ENCODE results near the gene ZBED4.

The ZBED4 gene

DNA sequence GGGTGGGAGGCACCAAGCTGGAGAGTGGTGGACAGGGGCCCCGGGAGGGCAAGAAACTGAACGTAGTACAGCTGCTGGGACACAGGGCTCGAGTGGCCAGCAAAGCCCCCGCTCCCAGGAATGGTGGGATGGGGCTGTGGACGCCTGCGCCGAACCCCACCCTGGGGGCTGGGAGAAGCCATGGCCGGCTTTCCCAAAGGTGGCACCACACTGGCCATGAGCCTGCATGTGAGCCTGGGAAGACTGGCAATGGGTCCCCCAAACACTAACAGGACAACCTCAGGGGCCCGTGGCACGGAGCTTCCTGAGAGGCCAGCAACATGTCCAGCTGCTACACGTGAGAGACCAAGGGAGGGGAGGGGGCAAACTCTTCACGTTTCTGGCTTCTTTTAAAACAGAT is 60.6 kb downstream of the ZBED4 start:
- TF ChIP-seq EZH2 (optimal IDR thresholded peaks at IDR 0.05; ENCODE audit: low read depth, low read length): no peak
- no peak overlapping the region for H3K9ac ChIP-seq (ENCODE audit: low read length)
- no peak overlapping the region for H3K27ac ChIP-seq (ENCODE audit: low read length)
- no peak for DNase-seq
- H2AFZ ChIP-seq (ENCODE audit: low read length): no peak overlapping the region
- no peaks in the 10 kb centered on the region for H3K27me3 ChIP-seq (replicated peaks; ENCODE audit: insufficient read depth, low read length)
- H3K9me2 ChIP-seq (replicated peaks; ENCODE audit: insufficient read depth, low read length): no peaks in the 10 kb centered on the region
- H3K4me1 ChIP-seq (ENCODE audit: low read length): peaks cover 3% of the 10 kb centered on the region; the same call in 1 of the 2 replicates
- peaks cover 15% of the 10 kb centered on the region for H3K79me2 ChIP-seq (ENCODE audit: low read length)
- no peaks in the 10 kb centered on the region for H4K20me1 ChIP-seq (ENCODE audit: insufficient read depth, low read length)
- H3F3A ChIP-seq (ENCODE audit: insufficient read depth, low read length): no peaks in the 10 kb centered on the region
- H3K4me2 ChIP-seq (ENCODE audit: low read depth, low read length): no peak overlapping the region
- no peak overlapping the region for H3K4me3 ChIP-seq (ENCODE audit: low read length)
- H3K36me3 ChIP-seq (replicated peaks; ENCODE audit: insufficient read depth, low read length): no peaks in the 10 kb centered on the region
- no peaks in the 10 kb centered on the region for H3K9me3 ChIP-seq (replicated peaks; ENCODE audit: insufficient read depth, low read length)

DNA sequence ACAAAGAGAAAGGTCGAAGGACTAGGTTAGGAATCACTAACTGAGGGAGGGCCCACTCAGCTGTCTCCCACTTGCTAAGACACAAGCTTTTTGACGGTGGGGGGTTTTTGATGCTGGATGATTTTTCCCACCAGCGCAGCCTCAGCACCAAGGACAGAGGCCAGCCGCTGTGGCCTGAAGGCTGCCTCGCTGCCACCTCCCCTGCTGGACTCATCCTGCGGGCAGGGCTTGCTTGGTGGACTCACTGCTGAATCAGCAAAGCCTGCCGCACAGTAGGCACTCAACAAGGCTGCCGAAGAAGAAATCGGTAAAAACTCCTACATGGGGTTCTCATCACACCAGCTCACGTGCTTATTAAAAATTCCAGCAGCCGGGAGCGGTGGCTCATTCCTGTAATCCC is 62.0 kb downstream of the ZBED4 start:
- Histone ChIP-seq H3K27me3 (replicated peaks; ENCODE audit: insufficient read depth, low read length) (no peaks in the 10 kb centered on the region), H4K20me1 (ENCODE audit: insufficient read depth, low read length) (no peaks in the 10 kb centered on the region), H3K36me3 (replicated peaks; ENCODE audit: insufficient read depth, low read length) (no peaks in the 10 kb centered on the region), H2AFZ (ENCODE audit: low read length) (no peak overlapping the region), H3K27ac (ENCODE audit: low read length) (no peak overlapping the region), H3F3A (ENCODE audit: insufficient read depth, low read length) (no peaks in the 10 kb centered on the region), H3K4me3 (ENCODE audit: low read length) (no peak overlapping the region), H3K79me2 (ENCODE audit: low read length) (peaks cover 19% of the 10 kb centered on the region), H3K9me2 (replicated peaks; ENCODE audit: insufficient read depth, low read length) (no peaks in the 10 kb centered on the region), H3K9ac (ENCODE audit: low read length) (no peak overlapping the region), H3K4me2 (ENCODE audit: low read depth, low read length) (no peak overlapping the region), H3K4me1 (ENCODE audit: low read length) (peaks cover 7% of the 10 kb centered on the region; the same call in 1 of the 2 replicates), H3K9me3 (replicated peaks; ENCODE audit: insufficient read depth, low read length) (no peaks in the 10 kb centered on the region)
- DNase-seq: no peak
- TF ChIP-seq EZH2phosphoT487 (IDR thresholded peaks at IDR 0.05; ENCODE audit: low read length): no peak
- TF ChIP-seq EZH2 (optimal IDR thresholded peaks at IDR 0.05; ENCODE audit: low read depth, low read length): no peak
- TF ChIP-seq, protein P1, sequence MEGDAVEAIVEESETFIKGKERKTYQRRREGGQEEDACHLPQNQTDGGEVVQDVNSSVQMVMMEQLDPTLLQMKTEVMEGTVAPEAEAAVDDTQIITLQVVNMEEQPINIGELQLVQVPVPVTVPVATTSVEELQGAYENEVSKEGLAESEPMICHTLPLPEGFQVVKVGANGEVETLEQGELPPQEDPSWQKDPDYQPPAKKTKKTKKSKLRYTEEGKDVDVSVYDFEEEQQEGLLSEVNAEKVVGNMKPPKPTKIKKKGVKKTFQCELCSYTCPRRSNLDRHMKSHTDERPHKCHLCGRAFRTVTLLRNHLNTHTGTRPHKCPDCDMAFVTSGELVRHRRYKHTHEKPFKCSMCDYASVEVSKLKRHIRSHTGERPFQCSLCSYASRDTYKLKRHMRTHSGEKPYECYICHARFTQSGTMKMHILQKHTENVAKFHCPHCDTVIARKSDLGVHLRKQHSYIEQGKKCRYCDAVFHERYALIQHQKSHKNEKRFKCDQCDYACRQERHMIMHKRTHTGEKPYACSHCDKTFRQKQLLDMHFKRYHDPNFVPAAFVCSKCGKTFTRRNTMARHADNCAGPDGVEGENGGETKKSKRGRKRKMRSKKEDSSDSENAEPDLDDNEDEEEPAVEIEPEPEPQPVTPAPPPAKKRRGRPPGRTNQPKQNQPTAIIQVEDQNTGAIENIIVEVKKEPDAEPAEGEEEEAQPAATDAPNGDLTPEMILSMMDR (IDR thresholded peaks at IDR 0.05; ENCODE audit: low read length): no peak

DNA sequence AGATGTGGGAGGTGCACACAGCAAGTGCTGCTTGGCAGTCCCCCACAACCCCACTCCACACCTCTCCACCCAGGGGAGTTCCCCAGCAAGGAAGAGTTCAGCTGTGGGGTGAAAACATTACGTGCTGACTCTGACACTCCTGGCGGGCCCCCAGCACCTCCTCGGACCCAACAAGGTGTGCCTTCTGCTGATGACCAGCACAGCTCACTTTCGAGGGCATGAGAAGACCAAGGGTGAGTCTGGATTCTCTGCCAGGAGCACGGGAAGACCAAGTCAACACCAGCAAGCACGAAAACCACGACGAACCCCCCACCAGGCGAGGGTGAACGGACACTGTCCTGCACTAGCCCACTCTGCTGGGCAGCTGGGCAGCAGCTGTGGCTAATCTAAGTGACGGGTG is 63.2 kb downstream of the ZBED4 start:
- Histone ChIP-seq H3K9me3 (replicated peaks; ENCODE audit: insufficient read depth, low read length) (no peaks in the 10 kb centered on the region), H3K9me2 (replicated peaks; ENCODE audit: insufficient read depth, low read length) (no peaks in the 10 kb centered on the region), H3K36me3 (replicated peaks; ENCODE audit: insufficient read depth, low read length) (no peaks in the 10 kb centered on the region), H3K27ac (ENCODE audit: low read length) (no peak overlapping the region), H3K4me1 (ENCODE audit: low read length) (peaks cover 7% of the 10 kb centered on the region; the same call in 1 of the 2 replicates), H3K4me2 (ENCODE audit: low read depth, low read length) (no peak overlapping the region), H3F3A (ENCODE audit: insufficient read depth, low read length) (no peaks in the 10 kb centered on the region), H3K4me3 (ENCODE audit: low read length) (no peak overlapping the region), H4K20me1 (ENCODE audit: insufficient read depth, low read length) (no peaks in the 10 kb centered on the region), H3K27me3 (replicated peaks; ENCODE audit: insufficient read depth, low read length) (no peaks in the 10 kb centered on the region), H3K9ac (ENCODE audit: low read length) (no peak overlapping the region), H2AFZ (ENCODE audit: low read length) (no peak overlapping the region), H3K79me2 (ENCODE audit: low read length) (peaks cover 19% of the 10 kb centered on the region)
- TF ChIP-seq EZH2 (optimal IDR thresholded peaks at IDR 0.05; ENCODE audit: low read depth, low read length): no peak
- TF ChIP-seq, protein P1 (IDR thresholded peaks at IDR 0.05; ENCODE audit: low read length): no peak
- no peak for DNase-seq

DNA sequence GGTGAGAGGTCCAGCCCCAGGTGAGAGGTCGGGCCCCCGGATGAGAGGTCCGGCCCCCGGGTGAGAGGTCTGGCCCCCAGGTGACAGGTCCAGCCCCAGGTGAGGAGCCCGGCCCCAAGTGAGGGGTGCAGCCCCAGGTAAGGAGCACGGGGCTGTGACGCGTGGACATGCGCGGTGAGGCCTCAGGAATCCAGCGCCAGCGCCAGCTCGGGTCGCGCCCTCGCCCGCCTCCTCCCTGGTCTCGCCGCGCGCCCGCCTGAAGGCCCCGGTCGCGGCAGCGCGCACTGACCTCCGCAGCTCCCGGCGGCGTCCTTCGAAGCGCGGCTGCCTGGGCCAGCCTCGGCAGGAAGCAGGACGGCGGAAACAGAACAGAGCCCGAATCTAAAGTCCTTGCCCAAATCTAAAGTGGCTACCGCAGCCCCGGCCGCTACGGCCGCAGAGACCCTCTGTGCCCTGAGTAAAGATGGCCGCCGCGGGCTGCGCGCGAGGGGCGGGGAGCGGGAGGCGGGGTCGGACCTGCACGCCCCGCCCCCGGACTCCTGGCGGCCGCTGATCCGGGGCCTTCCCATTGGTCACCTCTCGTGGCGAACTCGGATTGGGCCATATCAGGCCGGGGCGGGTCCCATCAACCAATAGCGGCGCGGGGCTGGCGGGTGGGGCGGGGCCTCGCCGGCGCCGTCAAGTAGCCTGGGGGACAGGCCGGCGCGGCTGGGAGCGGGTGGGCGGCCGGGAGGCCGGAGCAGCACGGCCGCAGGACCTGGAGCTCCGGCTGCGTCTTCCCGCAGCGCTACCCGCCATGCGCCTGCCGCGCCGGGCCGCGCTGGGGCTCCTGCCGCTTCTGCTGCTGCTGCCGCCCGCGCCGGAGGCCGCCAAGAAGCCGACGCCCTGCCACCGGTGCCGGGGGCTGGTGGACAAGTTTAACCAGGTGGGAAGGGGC is 64.6 kb downstream of the ZBED4 start, which contains the start of the genes ALG12 and CRELD2:
Gene ALG12, minus strand, starts transcription at position 465 of the 937 bp plus-strand sequence. CDS start 4,673 bp downstream, outside the sequence.
Gene CRELD2, plus strand, starts transcription at position 661 of the 937 bp plus-strand sequence. Its CDS starts 136 bp downstream, at position 797.
- H3F3A ChIP-seq (ENCODE audit: insufficient read depth, low read length): no peaks in the 10 kb centered on the region

More for the DNA sequence above, 64.6 kb downstream of the ZBED4 start, which contains the start of the genes ALG12 and CRELD2:
- no peak for TF ChIP-seq EZH2 (optimal IDR thresholded peaks at IDR 0.05; ENCODE audit: low read depth, low read length)
- TF ChIP-seq, protein P1 (IDR thresholded peaks at IDR 0.05; ENCODE audit: low read length): no peak
- TF ChIP-seq EZH2phosphoT487 (IDR thresholded peaks at IDR 0.05; ENCODE audit: low read length): no peak
- peaks cover 19% of the 10 kb centered on the region for H3K79me2 ChIP-seq (ENCODE audit: low read length)
- no peaks in the 10 kb centered on the region for H3K9me3 ChIP-seq (replicated peaks; ENCODE audit: insufficient read depth, low read length)
- no peaks in the 10 kb centered on the region for H3K27me3 ChIP-seq (replicated peaks; ENCODE audit: insufficient read depth, low read length)
- H3K27ac ChIP-seq (ENCODE audit: low read length): peak within 1 kb of the TSS; percentile 76; the same call in 1 of the 2 replicates
- H2AFZ ChIP-seq (ENCODE audit: low read length): peak within 1 kb of the TSS; percentile 96
- no peaks in the 10 kb centered on the region for H4K20me1 ChIP-seq (ENCODE audit: insufficient read depth, low read length)
- peak; percentile 95 for DNase-seq
- peak within 1 kb of the TSS; percentile 90 for H3K4me3 ChIP-seq (ENCODE audit: low read length)
- H3K4me1 ChIP-seq (ENCODE audit: low read length): peaks cover 7% of the 10 kb centered on the region; the same call in 1 of the 2 replicates
- H3K9ac ChIP-seq (ENCODE audit: low read length): peak within 1 kb of the TSS; percentile 88
- no peaks in the 10 kb centered on the region for H3K36me3 ChIP-seq (replicated peaks; ENCODE audit: insufficient read depth, low read length)
- no peaks in the 10 kb centered on the region for H3K9me2 ChIP-seq (replicated peaks; ENCODE audit: insufficient read depth, low read length)
- H3K4me2 ChIP-seq (ENCODE audit: low read depth, low read length): peak within 1 kb of the TSS; percentile 98
